ENCODE results near the gene CLRN3. TPM values are rescaled to one million over a fixed set of nuclear protein-coding genes. Genes with fewer than 3 reads are reported as not detected.

Gene CLRN3
- total and polyA plus RNA-seq, 8 donors: 0.18 to 0.84 (median 0.50) TPM; not detected in 2

- H3K4me1 ChIP-seq: no peaks in the 10 kb centered on the region
- TF ChIP-seq, protein P1, sequence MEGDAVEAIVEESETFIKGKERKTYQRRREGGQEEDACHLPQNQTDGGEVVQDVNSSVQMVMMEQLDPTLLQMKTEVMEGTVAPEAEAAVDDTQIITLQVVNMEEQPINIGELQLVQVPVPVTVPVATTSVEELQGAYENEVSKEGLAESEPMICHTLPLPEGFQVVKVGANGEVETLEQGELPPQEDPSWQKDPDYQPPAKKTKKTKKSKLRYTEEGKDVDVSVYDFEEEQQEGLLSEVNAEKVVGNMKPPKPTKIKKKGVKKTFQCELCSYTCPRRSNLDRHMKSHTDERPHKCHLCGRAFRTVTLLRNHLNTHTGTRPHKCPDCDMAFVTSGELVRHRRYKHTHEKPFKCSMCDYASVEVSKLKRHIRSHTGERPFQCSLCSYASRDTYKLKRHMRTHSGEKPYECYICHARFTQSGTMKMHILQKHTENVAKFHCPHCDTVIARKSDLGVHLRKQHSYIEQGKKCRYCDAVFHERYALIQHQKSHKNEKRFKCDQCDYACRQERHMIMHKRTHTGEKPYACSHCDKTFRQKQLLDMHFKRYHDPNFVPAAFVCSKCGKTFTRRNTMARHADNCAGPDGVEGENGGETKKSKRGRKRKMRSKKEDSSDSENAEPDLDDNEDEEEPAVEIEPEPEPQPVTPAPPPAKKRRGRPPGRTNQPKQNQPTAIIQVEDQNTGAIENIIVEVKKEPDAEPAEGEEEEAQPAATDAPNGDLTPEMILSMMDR (IDR thresholded peaks at IDR 0.05): no peak
- no peak for DNase-seq
- intact Hi-C loops (cut with DNase I): no loop called here
- ATAC-seq: no peak
- H3K9me3 ChIP-seq: no peaks in the 10 kb centered on the region
- no peak overlapping the region for H3K4me3 ChIP-seq
- no peaks in the 10 kb centered on the region for H3K27me3 ChIP-seq
- 88 to 91% methylated on average over 6 of the region's 6 CpGs for WGBS, 2 donors
- no peak for FAIRE-seq
- no peak overlapping the region for H3K27ac ChIP-seq
- no peaks in the 10 kb centered on the region for H3K36me3 ChIP-seq
Measured at GRCh38 chr10:127863231-127863825, 29.4 kb downstream of the CLRN3 start.

GRCh38 chr10:127860592-127860991 lies 32.1 kb downstream of the CLRN3 start:
- FAIRE-seq: no peak
- no peak overlapping the region for H3K27ac ChIP-seq
- no peaks in the 10 kb centered on the region for H3K36me3 ChIP-seq
- intact Hi-C loops (cut with DNase I): no loop called here
- WGBS, 2 donors: 74 to 75% methylated on average over 5 to 6 of the region's 6 CpGs
- no peaks in the 10 kb centered on the region for H3K9me3 ChIP-seq
- H3K4me1 ChIP-seq: no peaks in the 10 kb centered on the region
- no peaks in the 10 kb centered on the region for H3K27me3 ChIP-seq
- no peak for ATAC-seq
- DNase-seq: no peak
- TF ChIP-seq, protein P1 (IDR thresholded peaks at IDR 0.05): no peak
- no peak overlapping the region for H3K4me3 ChIP-seq

GRCh38 chr10:127855976-127856375 lies 36.8 kb downstream of the CLRN3 start:
- FAIRE-seq (no peak), ATAC-seq (no peak), DNase-seq (no peak)
- TF ChIP-seq, protein P1 (IDR thresholded peaks at IDR 0.05): no peak
- 76 to 80% methylated on average over 10 of the region's 10 CpGs for WGBS, 2 donors
- Histone ChIP-seq H3K36me3 (no peaks in the 10 kb centered on the region), H3K9me3 (no peaks in the 10 kb centered on the region), H3K27ac (no peak overlapping the region), H3K27me3 (no peaks in the 10 kb centered on the region), H3K4me3 (no peak overlapping the region), H3K4me1 (no peaks in the 10 kb centered on the region)
- intact Hi-C loops (cut with DNase I): loop anchor here in 1 of 3 donors (10.0 kb wide), 1 partner anchor 141 kb away; no protein-coding TSS in a partner anchor

DNA sequence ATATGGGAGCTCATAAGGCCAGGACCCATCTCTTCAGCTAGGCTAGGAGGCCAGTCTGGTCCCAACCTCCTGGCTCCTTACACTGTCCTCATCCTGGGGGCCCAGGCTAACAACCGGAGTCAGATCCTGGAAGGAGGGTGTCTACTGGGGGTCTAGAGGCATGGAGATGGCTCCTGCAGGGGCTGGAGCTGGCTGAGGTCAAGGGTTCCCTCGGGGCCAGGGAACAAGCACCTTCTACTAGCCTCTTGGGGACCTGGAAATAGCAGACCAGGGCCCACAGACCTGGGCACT lies 37.2 kb downstream of the CLRN3 start:
- 41 to 68% methylated on average over 2 of the region's 2 CpGs for WGBS, 2 donors
- ATAC-seq (no peak), FAIRE-seq (no peak), DNase-seq (no peak)
- H3K36me3 ChIP-seq: no peaks in the 10 kb centered on the region
- H3K9me3 ChIP-seq: no peaks in the 10 kb centered on the region
- H3K27ac ChIP-seq: no peak overlapping the region
- no peaks in the 10 kb centered on the region for H3K27me3 ChIP-seq
- TF ChIP-seq, protein P1 (IDR thresholded peaks at IDR 0.05): no peak
- no peaks in the 10 kb centered on the region for H3K4me1 ChIP-seq
- no peak overlapping the region for H3K4me3 ChIP-seq
- intact Hi-C loops (cut with DNase I): loop anchor here in 1 of 3 donors (10.0 kb wide), 1 partner anchor 141 kb away; no protein-coding TSS in a partner anchor

DNA sequence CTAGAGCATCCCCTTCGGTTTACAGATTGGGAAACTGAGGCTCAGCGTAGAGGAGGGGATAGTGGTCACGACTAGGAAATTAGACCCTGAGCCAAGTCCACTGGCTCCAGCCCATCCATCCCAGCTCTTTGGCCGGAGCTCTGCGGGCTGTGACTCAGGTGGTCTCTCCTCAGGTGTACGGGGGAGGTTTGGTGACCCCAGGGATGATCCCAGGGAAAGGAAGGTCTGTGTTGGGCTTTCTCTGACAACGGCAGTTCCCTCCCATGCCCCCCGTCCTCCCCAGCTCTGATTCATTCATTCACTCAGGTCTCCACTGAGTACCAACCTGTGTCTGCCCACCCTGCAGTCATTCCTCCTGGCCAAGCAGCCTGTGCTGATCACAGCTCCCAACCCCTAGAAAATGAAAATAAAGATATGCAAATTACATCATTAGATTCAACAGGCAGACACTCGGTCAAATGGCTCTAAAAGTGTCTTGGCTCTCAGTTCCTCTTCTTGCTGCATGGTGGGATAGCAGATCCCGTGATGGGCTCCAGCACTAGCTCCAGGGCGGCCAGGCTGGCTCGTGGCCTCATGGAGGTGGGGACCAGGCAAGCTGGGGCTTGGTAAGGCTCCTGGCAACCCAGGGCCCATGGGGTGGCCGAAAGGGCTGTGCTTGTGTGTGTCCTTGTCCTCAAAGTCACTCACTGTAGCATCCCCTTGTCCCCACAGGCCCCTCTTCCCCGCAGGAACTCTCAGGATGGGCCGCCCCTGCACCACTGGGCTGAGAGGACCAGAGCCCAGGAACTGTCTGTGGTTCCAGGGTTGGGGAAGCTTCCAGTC lies 37.8 kb downstream of the CLRN3 start:
- Histone ChIP-seq H3K27ac (no peak overlapping the region), H3K9me3 (no peaks in the 10 kb centered on the region), H3K27me3 (no peaks in the 10 kb centered on the region), H3K4me1 (no peaks in the 10 kb centered on the region), H3K4me3 (no peak overlapping the region), H3K36me3 (no peaks in the 10 kb centered on the region)
- no peak for FAIRE-seq
- no peak for DNase-seq
- peak in 1 of 4 donors; percentile 51 for ATAC-seq
- WGBS, 2 donors: 62 to 64% methylated on average over 15 of the region's 15 CpGs
- intact Hi-C loops (cut with DNase I): loop anchor here in 1 of 3 donors (10.0 kb wide), 1 partner anchor 140 kb away; no protein-coding TSS in a partner anchor
- TF ChIP-seq, protein P1 (IDR thresholded peaks at IDR 0.05): no peak

All from pancreas (tissue), 10 donors.